NCI-H1436 treated with DMSO at 0.1 percent for 48 hours (cell line): Measurements from ENCODE around the gene LYSET.
"Not testable (repeated sequence)": the region's sequence is repeated elsewhere in the genome, so short reads cannot be mapped to it uniquely, and the experiment has no call there.

ENCODE experiments used
- DNase-seq: peaks from one replicate; lab custom pipeline; 2025; lab: John Stamatoyannopoulos, UW

Gene LYSET

GRCh38 chr14:93184391-93185348, at the start of gene LYSET, which contains the start of gene MOAP1:
Gene LYSET (plus strand): TSS chr14:93185317. CDS start chr14:93185406, 89 bp downstream.
Gene MOAP1 (minus strand): TSS chr14:93184897. CDS start chr14:93184242, 655 bp downstream.
- no peak for DNase-seq

- DNase-seq, result no peak
These were observed 49.7 kb upstream of the LYSET start for GRCh38 chr14:93135399-93135798.

GRCh38 chr14:93136009-93136408, 49.1 kb upstream of the LYSET start:
- no peak for DNase-seq

- not testable (repeated sequence) for DNase-seq
These were observed 48.6 kb upstream of the LYSET start for GRCh38 chr14:93136508-93136907.

GRCh38 chr14:93137864-93138263, 47.3 kb upstream of the LYSET start:
- no peak for DNase-seq

- no peak for DNase-seq
These were observed 42.1 kb upstream of the LYSET start for GRCh38 chr14:93142854-93143652.

- DNase-seq, result no peak
These were observed 39.0 kb upstream of the LYSET start for GRCh38 chr14:93146119-93146518.

GRCh38 chr14:93148979-93149378, 36.1 kb upstream of the LYSET start:
- DNase-seq, result no peak

GRCh38 chr14:93150227-93151208, 34.6 kb upstream of the LYSET start:
- no peak for DNase-seq

GRCh38 chr14:93153121-93153520, 32.0 kb upstream of the LYSET start:
- no peak for DNase-seq

GRCh38 chr14:93155667-93156066, 29.4 kb upstream of the LYSET start:
- DNase-seq, result no peak

GRCh38 chr14:93156693-93157369, 28.3 kb upstream of the LYSET start:
- DNase-seq, result no peak

GRCh38 chr14:93158349-93158748, 26.8 kb upstream of the LYSET start:
- DNase-seq, result not testable (repeated sequence)

- DNase-seq, result not testable (repeated sequence)
These were observed 25.3 kb upstream of the LYSET start for GRCh38 chr14:93159625-93160352.

GRCh38 chr14:93160353-93160801, 24.7 kb upstream of the LYSET start:
- no peak for DNase-seq

- DNase-seq, result no peak
These were observed 23.6 kb upstream of the LYSET start for GRCh38 chr14:93161411-93161940.

GRCh38 chr14:93163564-93163963, 21.6 kb upstream of the LYSET start:
- DNase-seq, result no peak

GRCh38 chr14:93165271-93166265, 19.5 kb upstream of the LYSET start:
- DNase-seq, result not testable (repeated sequence)

- not testable (repeated sequence) for DNase-seq
These were observed 16.5 kb upstream of the LYSET start for GRCh38 chr14:93168610-93169009.
